DOHH2 (cell line): ENCODE data around the gene FIGN.

Experiments
- H3F3A ChIP-seq: fragments of 200-600 bp; sonication (generic), shearing (Covaris generic); 2 replicates; pipeline ENCODE4 v1.6.0; 2016; ENCODE audit warnings: antibody characterized with exemption, mild to moderate bottlenecking; ENCODE audit not compliant: control insufficient read depth, insufficient read depth
- H3K27ac ChIP-seq: fragments of 200-600 bp; sonication (generic); 2 replicates; pipeline ENCODE4 v1.5.1; 2014; ENCODE audit warnings: low read depth, mild to moderate bottlenecking, low read length, moderate library complexity
- H3K27me3 ChIP-seq: fragments of 200-600 bp; sonication (generic); 2 replicates; pipeline ENCODE4 v1.6.1; 2014; ENCODE audit warnings: mild to moderate bottlenecking, low read length, mixed read lengths; ENCODE audit not compliant: control insufficient read depth
- H3K36me3 ChIP-seq: fragments of 200-600 bp; sonication (generic); 2 replicates; pipeline ENCODE4 v1.6.1; 2014; ENCODE audit warnings: mild to moderate bottlenecking, low read length, moderate library complexity, mixed read lengths; ENCODE audit not compliant: control insufficient read depth
- H3K4me1 ChIP-seq: fragments of 200-600 bp; sonication (generic); 2 replicates; pipeline ENCODE4 v1.6.1; 2014; ENCODE audit warnings: mild to moderate bottlenecking, low read length, mixed read lengths; ENCODE audit not compliant: control insufficient read depth
- H3K4me2 ChIP-seq: fragments of 200-600 bp; sonication (generic); 2 replicates; pipeline ENCODE4 v1.6.0; 2014; ENCODE audit warnings: mild to moderate bottlenecking, low read length, moderate library complexity
- H3K4me3 ChIP-seq: fragments of 200-600 bp; sonication (generic); 2 replicates; pipeline ENCODE4 v1.5.1; 2014; ENCODE audit warnings: mild to moderate bottlenecking, low read length, mixed read lengths
- H3K79me2 ChIP-seq: fragments of 200-600 bp; sonication (generic); 2 replicates; pipeline ENCODE4 v1.6.1; 2014; ENCODE audit warnings: mild to moderate bottlenecking, low read length, mixed read lengths; ENCODE audit not compliant: control insufficient read depth
- H3K9me2 ChIP-seq: fragments of 200-600 bp; sonication (generic); replicated peaks from 2 replicates; pipeline ENCODE4 v1.6.1; 2014; ENCODE audit warnings: mild to moderate bottlenecking, low read length, mixed read lengths; ENCODE audit not compliant: control insufficient read depth
- H3K9me3 ChIP-seq: fragments of 200-600 bp; sonication (generic); 2 replicates; pipeline ENCODE4 v1.6.1; 2014; ENCODE audit warnings: antibody characterized with exemption, low read length, mixed read lengths; ENCODE audit not compliant: control insufficient read depth, insufficient read depth
- H4K20me1 ChIP-seq: fragments of 200-600 bp; sonication (generic); 2 replicates; pipeline ENCODE4 v1.6.0; 2014; ENCODE audit warnings: low read depth, mild to moderate bottlenecking, antibody characterized with exemption, low read length, moderate library complexity; ENCODE audit not compliant: control insufficient read depth, insufficient read depth
- EZH2phosphoT487 ChIP-seq: fragments of 200-600 bp; sonication (generic); IDR thresholded peaks from 2 replicates; pipeline ENCODE4 v1.6.1; 2017; ENCODE audit warnings: borderline replicate concordance, mild to moderate bottlenecking, antibody characterized with exemption, low read length, moderate library complexity, mixed read lengths
- TF ChIP-seq, protein P1 (sequence below): fragments of 200-600 bp; sonication (generic); IDR thresholded peaks from one replicate; pipeline ENCODE4 v1.5.1; 2014; ENCODE audit warnings: antibody characterized with exemption, mild to moderate bottlenecking, low read depth, low read length; ENCODE audit not compliant: poor library complexity, severe bottlenecking

The FIGN gene

DNA sequence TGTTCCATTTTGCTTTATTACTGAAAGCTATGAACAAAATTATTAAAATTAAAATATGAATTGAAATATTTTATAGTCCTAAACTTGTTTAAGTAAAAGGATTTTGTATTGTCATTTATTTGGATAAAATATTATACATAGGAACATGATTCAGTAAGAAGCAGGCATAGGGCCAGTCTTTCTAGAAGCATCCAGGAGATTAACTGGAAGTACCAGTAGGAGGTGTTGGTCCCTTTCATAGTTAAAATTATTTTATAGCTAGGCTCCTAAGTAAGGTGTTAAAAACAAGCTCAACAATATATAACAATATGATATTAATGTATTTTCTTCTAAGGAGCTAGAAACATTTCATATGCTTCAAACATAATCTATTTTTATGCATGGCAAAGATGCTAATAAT, 43.7 kb downstream of the FIGN start:
- no peaks in the 10 kb centered on the region for H3K79me2 ChIP-seq

DNA sequence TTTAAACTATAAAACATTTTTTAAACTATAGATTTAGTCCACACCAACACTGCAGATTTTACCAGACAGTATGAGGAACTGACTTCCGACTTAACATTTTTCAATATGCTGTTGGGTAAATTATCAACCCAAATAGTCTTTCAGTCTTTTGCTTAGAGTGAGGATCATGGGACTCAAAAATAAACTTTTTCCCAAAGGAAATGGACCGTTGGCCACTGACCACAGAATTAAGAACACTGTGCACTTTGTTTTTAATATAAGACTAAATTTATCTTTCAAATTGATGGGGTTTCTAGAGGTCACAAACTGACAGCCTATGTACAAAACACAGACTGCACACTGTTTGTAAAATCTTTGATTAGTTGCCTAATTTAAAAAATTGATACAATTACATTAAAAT, 44.9 kb downstream of the FIGN start:
- TF ChIP-seq, protein P1, sequence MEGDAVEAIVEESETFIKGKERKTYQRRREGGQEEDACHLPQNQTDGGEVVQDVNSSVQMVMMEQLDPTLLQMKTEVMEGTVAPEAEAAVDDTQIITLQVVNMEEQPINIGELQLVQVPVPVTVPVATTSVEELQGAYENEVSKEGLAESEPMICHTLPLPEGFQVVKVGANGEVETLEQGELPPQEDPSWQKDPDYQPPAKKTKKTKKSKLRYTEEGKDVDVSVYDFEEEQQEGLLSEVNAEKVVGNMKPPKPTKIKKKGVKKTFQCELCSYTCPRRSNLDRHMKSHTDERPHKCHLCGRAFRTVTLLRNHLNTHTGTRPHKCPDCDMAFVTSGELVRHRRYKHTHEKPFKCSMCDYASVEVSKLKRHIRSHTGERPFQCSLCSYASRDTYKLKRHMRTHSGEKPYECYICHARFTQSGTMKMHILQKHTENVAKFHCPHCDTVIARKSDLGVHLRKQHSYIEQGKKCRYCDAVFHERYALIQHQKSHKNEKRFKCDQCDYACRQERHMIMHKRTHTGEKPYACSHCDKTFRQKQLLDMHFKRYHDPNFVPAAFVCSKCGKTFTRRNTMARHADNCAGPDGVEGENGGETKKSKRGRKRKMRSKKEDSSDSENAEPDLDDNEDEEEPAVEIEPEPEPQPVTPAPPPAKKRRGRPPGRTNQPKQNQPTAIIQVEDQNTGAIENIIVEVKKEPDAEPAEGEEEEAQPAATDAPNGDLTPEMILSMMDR: no peak
- no peak for TF ChIP-seq EZH2phosphoT487
- H3K4me1 ChIP-seq: no peaks in the 10 kb centered on the region
- H3K79me2 ChIP-seq: no peaks in the 10 kb centered on the region
- no peaks in the 10 kb centered on the region for H3K9me3 ChIP-seq
- H3K9me2 ChIP-seq: no peaks in the 10 kb centered on the region
- no peak overlapping the region for H3K27ac ChIP-seq
- H3K4me2 ChIP-seq: no peak overlapping the region
- H3K4me3 ChIP-seq: no peak overlapping the region
- H3K27me3 ChIP-seq: no peaks in the 10 kb centered on the region
- no peaks in the 10 kb centered on the region for H3K36me3 ChIP-seq
- no peaks in the 10 kb centered on the region for H4K20me1 ChIP-seq
- no peaks in the 10 kb centered on the region for H3F3A ChIP-seq

More for the DNA sequence above, 43.7 kb downstream of the FIGN start:
- Histone ChIP-seq H3K4me3 (no peak overlapping the region), H3K4me1 (no peaks in the 10 kb centered on the region), H4K20me1 (no peaks in the 10 kb centered on the region), H3K36me3 (no peaks in the 10 kb centered on the region), H3F3A (no peaks in the 10 kb centered on the region), H3K4me2 (no peak overlapping the region), H3K27ac (no peak overlapping the region), H3K27me3 (no peaks in the 10 kb centered on the region), H3K9me3 (no peaks in the 10 kb centered on the region), H3K9me2 (no peaks in the 10 kb centered on the region)
- no peak for TF ChIP-seq EZH2phosphoT487
- TF ChIP-seq, protein P1: no peak

DNA sequence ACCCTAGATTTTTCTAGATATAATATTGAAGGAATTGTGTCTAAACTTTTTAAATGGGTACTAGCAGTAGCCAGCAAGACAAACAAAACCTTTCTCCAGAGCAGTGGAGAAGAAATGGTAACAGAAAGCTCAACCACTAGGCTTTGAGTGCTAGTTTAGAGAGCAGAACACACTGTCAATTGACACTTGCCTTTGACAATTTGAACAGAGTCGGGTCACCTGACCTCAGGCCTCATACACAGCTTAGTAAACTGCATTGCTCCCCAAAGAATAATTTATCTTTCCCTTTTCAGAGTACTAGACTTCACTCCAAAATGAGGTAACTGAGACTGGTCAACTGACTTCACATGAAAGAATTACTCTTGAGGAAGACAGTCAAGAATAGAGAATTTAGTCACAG, 48.6 kb downstream of the FIGN start:
- H3K9me2 ChIP-seq: no peaks in the 10 kb centered on the region
- H4K20me1 ChIP-seq: no peaks in the 10 kb centered on the region
- no peaks in the 10 kb centered on the region for H3F3A ChIP-seq
- H3K4me2 ChIP-seq: no peak overlapping the region
- no peaks in the 10 kb centered on the region for H3K9me3 ChIP-seq
- H3K79me2 ChIP-seq: no peaks in the 10 kb centered on the region
- H3K4me1 ChIP-seq: no peaks in the 10 kb centered on the region
- H3K27ac ChIP-seq: no peak overlapping the region
- H3K27me3 ChIP-seq: no peaks in the 10 kb centered on the region
- TF ChIP-seq, protein P1: no peak
- no peak for TF ChIP-seq EZH2phosphoT487
- no peak overlapping the region for H3K4me3 ChIP-seq
- no peaks in the 10 kb centered on the region for H3K36me3 ChIP-seq

DNA sequence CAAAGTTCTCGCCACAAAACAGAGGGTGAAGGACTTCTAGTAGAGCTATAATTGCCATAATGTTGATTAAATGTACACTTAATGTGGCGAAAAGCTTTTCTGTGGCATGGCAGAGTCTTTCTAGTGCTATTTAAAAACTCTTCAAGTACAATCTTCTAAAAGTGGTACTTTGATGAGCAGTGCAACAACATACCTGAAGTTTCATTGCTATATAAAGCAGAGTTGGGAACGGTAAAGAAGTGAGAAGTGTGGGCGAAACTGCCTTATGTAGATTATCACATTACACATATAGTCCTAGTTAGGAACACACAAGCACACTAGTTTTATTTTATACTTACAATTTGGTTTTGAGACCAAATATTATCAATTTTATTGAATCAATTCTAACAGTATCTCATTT, 49.5 kb downstream of the FIGN start:
- H3K79me2 ChIP-seq: no peaks in the 10 kb centered on the region
- H3K27ac ChIP-seq: no peak overlapping the region
- no peaks in the 10 kb centered on the region for H3K4me1 ChIP-seq
- H3K4me3 ChIP-seq: no peak overlapping the region
- TF ChIP-seq, protein P1: no peak
- TF ChIP-seq EZH2phosphoT487: no peak
- no peaks in the 10 kb centered on the region for H3F3A ChIP-seq
- H3K27me3 ChIP-seq: no peaks in the 10 kb centered on the region
- no peak overlapping the region for H3K4me2 ChIP-seq
- H3K36me3 ChIP-seq: no peaks in the 10 kb centered on the region
- H3K9me3 ChIP-seq: no peaks in the 10 kb centered on the region
- H4K20me1 ChIP-seq: no peaks in the 10 kb centered on the region
- no peaks in the 10 kb centered on the region for H3K9me2 ChIP-seq
